Measurements from ENCODE around the gene LYRM1. TPM values are rescaled to one million over a fixed set of nuclear protein-coding genes. Genes with fewer than 3 reads are reported as not detected.

The LYRM1 gene
- polyA plus RNA-seq, 1 of the 3 experiments (the other 2 are of a cell fraction) = 18.1 TPM

DNA sequence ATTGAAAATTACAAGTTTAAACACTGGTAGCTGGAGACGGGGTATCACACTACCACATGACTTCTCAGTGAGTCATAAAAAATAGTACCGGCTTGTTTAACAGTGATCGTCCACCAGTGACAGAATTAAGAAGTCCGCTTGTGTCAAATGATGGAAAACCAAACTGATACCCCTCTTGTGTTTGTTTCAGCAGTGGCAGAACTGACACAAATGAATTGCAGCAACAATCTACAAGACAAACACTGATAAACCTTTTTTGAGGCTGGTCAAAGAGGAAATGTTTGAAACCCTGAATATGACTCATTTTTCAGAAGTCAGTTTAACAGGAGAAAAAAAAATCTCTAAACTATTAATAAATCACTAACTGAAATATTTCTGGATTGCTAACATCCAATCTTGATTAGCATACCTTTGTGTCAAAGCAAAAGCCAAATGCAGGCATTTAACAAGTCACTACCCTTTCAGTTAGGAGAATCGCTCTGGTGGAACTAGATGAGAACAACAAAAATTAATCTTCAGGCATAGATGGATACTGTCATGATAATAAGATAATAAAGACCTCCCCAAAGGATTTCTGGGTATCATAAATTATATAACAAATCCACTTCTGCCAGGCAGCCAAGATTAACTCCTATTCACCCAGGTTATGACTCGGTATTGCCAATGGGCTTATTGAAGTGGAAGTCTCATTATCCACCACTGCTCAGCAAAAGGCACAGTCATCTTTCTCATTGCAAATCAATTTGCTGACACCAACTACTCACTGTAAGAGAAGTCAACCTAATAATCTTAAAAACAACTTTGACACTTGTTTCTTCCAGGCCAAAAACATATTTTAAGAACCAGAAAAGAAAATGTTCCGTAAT lies 21.2 kb upstream of the LYRM1 start:
- H4K20me1 ChIP-seq (ENCODE audit: insufficient read depth) = peaks cover 7% of the 10 kb centered on the region; the same call in 1 of the 2 replicates
- TF ChIP-seq, protein P1, sequence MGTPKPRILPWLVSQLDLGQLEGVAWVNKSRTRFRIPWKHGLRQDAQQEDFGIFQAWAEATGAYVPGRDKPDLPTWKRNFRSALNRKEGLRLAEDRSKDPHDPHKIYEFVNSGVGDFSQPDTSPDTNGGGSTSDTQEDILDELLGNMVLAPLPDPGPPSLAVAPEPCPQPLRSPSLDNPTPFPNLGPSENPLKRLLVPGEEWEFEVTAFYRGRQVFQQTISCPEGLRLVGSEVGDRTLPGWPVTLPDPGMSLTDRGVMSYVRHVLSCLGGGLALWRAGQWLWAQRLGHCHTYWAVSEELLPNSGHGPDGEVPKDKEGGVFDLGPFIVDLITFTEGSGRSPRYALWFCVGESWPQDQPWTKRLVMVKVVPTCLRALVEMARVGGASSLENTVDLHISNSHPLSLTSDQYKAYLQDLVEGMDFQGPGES (IDR thresholded peaks at IDR 0.05; ENCODE audit: low read depth, low read length) = no peak
- no peak for TF ChIP-seq YY1 (IDR thresholded peaks at IDR 0.05; ENCODE audit: low read depth)
- TF ChIP-seq SMC3 (IDR thresholded peaks at IDR 0.05; ENCODE audit: low read depth, low read length) = no peak
- TF ChIP-seq, protein P2, sequence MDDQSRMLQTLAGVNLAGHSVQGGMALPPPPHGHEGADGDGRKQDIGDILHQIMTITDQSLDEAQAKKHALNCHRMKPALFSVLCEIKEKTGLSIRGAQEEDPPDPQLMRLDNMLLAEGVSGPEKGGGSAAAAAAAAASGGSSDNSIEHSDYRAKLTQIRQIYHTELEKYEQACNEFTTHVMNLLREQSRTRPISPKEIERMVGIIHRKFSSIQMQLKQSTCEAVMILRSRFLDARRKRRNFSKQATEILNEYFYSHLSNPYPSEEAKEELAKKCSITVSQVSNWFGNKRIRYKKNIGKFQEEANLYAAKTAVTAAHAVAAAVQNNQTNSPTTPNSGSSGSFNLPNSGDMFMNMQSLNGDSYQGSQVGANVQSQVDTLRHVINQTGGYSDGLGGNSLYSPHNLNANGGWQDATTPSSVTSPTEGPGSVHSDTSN (IDR thresholded peaks at IDR 0.05) = peak; percentile 32
- no peak for TF ChIP-seq MXI1 (IDR thresholded peaks at IDR 0.05; ENCODE audit: low read depth, low read length)
- TF ChIP-seq, protein P3, sequence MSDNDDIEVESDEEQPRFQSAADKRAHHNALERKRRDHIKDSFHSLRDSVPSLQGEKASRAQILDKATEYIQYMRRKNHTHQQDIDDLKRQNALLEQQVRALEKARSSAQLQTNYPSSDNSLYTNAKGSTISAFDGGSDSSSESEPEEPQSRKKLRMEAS (IDR thresholded peaks at IDR 0.05; ENCODE audit: low read depth) = no peak
- peak; percentile 50 for TF ChIP-seq TCF12 (IDR thresholded peaks at IDR 0.05)
- TF ChIP-seq MEF2A (IDR thresholded peaks at IDR 0.05; ENCODE audit: borderline replicate concordance, low read depth) = no peak
- 0 out of 4 replicates have a peak, but pooled peaks of 1 of the 2 experiments have one; percentile 11 for TF ChIP-seq EP300 (IDR thresholded peaks at IDR 0.05; ENCODE audit: borderline replicate concordance in 1 of 2, low read depth in 1 of 2, low read length in 1 of 2)
- TF ChIP-seq JUND (IDR thresholded peaks at IDR 0.05) = no peak; the same call in none of the 2 replicates
- TF ChIP-seq SIN3A (IDR thresholded peaks at IDR 0.05; ENCODE audit: borderline replicate concordance, low read depth, low read length) = no peak
- TF ChIP-seq EZH2phosphoT487 (IDR thresholded peaks at IDR 0.05; ENCODE audit: borderline replicate concordance, low read depth) = no peak
- TF ChIP-seq, protein P4, sequence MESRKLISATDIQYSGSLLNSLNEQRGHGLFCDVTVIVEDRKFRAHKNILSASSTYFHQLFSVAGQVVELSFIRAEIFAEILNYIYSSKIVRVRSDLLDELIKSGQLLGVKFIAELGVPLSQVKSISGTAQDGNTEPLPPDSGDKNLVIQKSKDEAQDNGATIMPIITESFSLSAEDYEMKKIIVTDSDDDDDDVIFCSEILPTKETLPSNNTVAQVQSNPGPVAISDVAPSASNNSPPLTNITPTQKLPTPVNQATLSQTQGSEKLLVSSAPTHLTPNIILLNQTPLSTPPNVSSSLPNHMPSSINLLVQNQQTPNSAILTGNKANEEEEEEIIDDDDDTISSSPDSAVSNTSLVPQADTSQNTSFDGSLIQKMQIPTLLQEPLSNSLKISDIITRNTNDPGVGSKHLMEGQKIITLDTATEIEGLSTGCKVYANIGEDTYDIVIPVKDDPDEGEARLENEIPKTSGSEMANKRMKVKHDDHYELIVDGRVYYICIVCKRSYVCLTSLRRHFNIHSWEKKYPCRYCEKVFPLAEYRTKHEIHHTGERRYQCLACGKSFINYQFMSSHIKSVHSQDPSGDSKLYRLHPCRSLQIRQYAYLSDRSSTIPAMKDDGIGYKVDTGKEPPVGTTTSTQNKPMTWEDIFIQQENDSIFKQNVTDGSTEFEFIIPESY (IDR thresholded peaks at IDR 0.05; ENCODE audit: borderline replicate concordance, low read depth) = 0 out of 2 replicates have a peak, but pooled peaks have one; percentile 21
- TF ChIP-seq FOSL2 (IDR thresholded peaks at IDR 0.05; ENCODE audit: borderline replicate concordance, low read depth) = no peak; the same call in 1 of the 2 replicates
- TF ChIP-seq, protein P5, sequence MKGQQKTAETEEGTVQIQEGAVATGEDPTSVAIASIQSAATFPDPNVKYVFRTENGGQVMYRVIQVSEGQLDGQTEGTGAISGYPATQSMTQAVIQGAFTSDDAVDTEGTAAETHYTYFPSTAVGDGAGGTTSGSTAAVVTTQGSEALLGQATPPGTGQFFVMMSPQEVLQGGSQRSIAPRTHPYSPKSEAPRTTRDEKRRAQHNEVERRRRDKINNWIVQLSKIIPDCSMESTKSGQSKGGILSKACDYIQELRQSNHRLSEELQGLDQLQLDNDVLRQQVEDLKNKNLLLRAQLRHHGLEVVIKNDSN (IDR thresholded peaks at IDR 0.05; ENCODE audit: borderline replicate concordance, low read depth) = peak; percentile 10; the same call in 1 of the 2 replicates
- TF ChIP-seq FOXJ3 (CRISPR knock-in tag; IDR thresholded peaks at IDR 0.05) = no peak
- TF ChIP-seq, protein P6, sequence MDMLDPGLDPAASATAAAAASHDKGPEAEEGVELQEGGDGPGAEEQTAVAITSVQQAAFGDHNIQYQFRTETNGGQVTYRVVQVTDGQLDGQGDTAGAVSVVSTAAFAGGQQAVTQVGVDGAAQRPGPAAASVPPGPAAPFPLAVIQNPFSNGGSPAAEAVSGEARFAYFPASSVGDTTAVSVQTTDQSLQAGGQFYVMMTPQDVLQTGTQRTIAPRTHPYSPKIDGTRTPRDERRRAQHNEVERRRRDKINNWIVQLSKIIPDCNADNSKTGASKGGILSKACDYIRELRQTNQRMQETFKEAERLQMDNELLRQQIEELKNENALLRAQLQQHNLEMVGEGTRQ (IDR thresholded peaks at IDR 0.05; ENCODE audit: borderline replicate concordance, low read depth, low read length) = no peak
- no peak for TF ChIP-seq NRF1 (IDR thresholded peaks at IDR 0.05; ENCODE audit: low read depth, low read length)

More for the DNA sequence above, 21.2 kb upstream of the LYRM1 start:
- Histone ChIP-seq H3K79me2 (ENCODE audit: insufficient read depth) (peaks cover 87% of the 10 kb centered on the region), H3K9me3 (no peaks in the 10 kb centered on the region), H2AFZ (ENCODE audit: low read depth) (peak overlapping the region; percentile 50; the same call in 1 of the 2 replicates), H3K4me3 (ENCODE audit: low read depth in 2 of 2, low read length in 1 of 2) (peak overlapping the region in 1 of 2 experiments; percentile 13; a peak in 1 of 4 replicates), H3K4me1 (ENCODE audit: control insufficient read depth in 1 of 2, insufficient read depth in 2 of 2, low read depth in 1 of 2, low read length in 1 of 2) (peaks cover 11 to 26% of the 10 kb centered on the region in 2 experiments; a peak in 3 of 4 replicates), H3K4me2 (peak overlapping the region; percentile 57), H3K27me3 (ENCODE audit: insufficient read depth) (no peaks in the 10 kb centered on the region), H3K27ac (ENCODE audit: low read depth in 2 of 2, low read length in 1 of 2) (peak overlapping the region; percentile 62 to 75; a peak in 3 of 4 replicates), H3K36me3 (replicated peaks in 1 of 2; ENCODE audit: control insufficient read depth in 1 of 2, insufficient read depth in 2 of 2, low read length in 1 of 2) (no peaks in the 10 kb centered on the region), H3F3A (replicated peaks; ENCODE audit: insufficient read depth) (peaks cover 25% of the 10 kb centered on the region), H3K9ac (peak overlapping the region; percentile 12; the same call in 1 of the 2 replicates), H3K9me2 (no peaks in the 10 kb centered on the region)
- no peak for DNase-seq
- 26% methylated on average over 7 of the region's 7 CpGs for WGBS (ENCODE audit: low lambda C conversion rate)
- POLR2A ChIA-PET = no interaction called here
- CTCF ChIA-PET = interaction anchor here (0.7 kb wide), 1 partner anchor 20 kb away, joined by 3 read pairs; no protein-coding TSS in a partner anchor
